Hepatocyte (in vitro differentiated cells): ENCODE measurements around the gene SGMS2. TPM values are rescaled to one million over a fixed set of nuclear protein-coding genes. Genes with fewer than 3 reads are reported as not detected.

Experiments used
- DNase-seq: peaks from one replicate; pipeline ENCODE4 v3.0.0-alpha.2; 2016; ENCODE audit warnings: low spot score
- H2AFZ ChIP-seq: fragments of 200-600 bp; sonication (generic); 2 replicates; pipeline ENCODE4 v1.6.0; 2016; ENCODE audit warnings: antibody characterized with exemption, mild to moderate bottlenecking
- H3K27ac ChIP-seq: fragments of 200-600 bp; sonication (generic); 2 replicates; pipeline ENCODE4 v1.5.1; 2016; ENCODE audit warnings: mild to moderate bottlenecking
- H3K27me3 ChIP-seq: fragments of 200-600 bp; sonication (generic); 2 replicates; pipeline ENCODE4 v1.6.1; 2016
- H3K36me3 ChIP-seq: fragments of 200-600 bp; sonication (generic); replicated peaks from 2 replicates; pipeline ENCODE4 v1.5.1; 2016; ENCODE audit warnings: low read depth; ENCODE audit not compliant: insufficient read depth
- H3K4me1 ChIP-seq: fragments of 200-600 bp; sonication (generic); 2 replicates; pipeline ENCODE4 v1.5.1; 2016; ENCODE audit warnings: mild to moderate bottlenecking, moderate library complexity; ENCODE audit not compliant: insufficient read depth
- H3K4me2 ChIP-seq: fragments of 200-600 bp; sonication (generic); 2 replicates; pipeline ENCODE4 v1.6.0; 2016
- H3K4me3 ChIP-seq: fragments of 200-600 bp; sonication (generic); 2 replicates; pipeline ENCODE4 v1.5.1; 2016; ENCODE audit warnings: mild to moderate bottlenecking
- H3K79me2 ChIP-seq: fragments of 200-600 bp; sonication (generic); 2 replicates; pipeline ENCODE4 v1.6.0; 2017; ENCODE audit warnings: mild to moderate bottlenecking
- H3K9me2 ChIP-seq: fragments of 200-600 bp; sonication (generic); replicated peaks from 2 replicates; pipeline ENCODE4 v1.6.0; 2017; ENCODE audit warnings: mild to moderate bottlenecking; ENCODE audit not compliant: insufficient read depth
- H3K9me3 ChIP-seq: fragments of 200-600 bp; sonication (generic); 2 replicates; pipeline ENCODE4 v1.5.1; 2016; ENCODE audit warnings: low read depth, mild to moderate bottlenecking
- H4K20me1 ChIP-seq: fragments of 200-600 bp; sonication (generic); 2 replicates; pipeline ENCODE4 v1.6.0; 2016; ENCODE audit warnings: mild to moderate bottlenecking; ENCODE audit not compliant: insufficient read depth, poor library complexity, severe bottlenecking
- EZH2 ChIP-seq: fragments of 200-600 bp; sonication (generic); IDR thresholded peaks from 2 replicates; pipeline ENCODE4 v1.6.1; 2016; ENCODE audit warnings: antibody characterized with exemption, mild to moderate bottlenecking, borderline replicate concordance
- EZH2phosphoT487 ChIP-seq: fragments of 200-600 bp; sonication (generic); IDR thresholded peaks from one replicate; pipeline ENCODE4 v1.6.1; 2018; ENCODE audit warnings: antibody characterized with exemption, mild to moderate bottlenecking, low read depth, moderate library complexity; ENCODE audit not compliant: unreplicated experiment, severe bottlenecking
- WGBS: methylation state at CpG from one replicate; pipeline ENCODE4 v1.1.6; 2016; ENCODE audit warnings: low lambda C conversion rate; ENCODE audit errors: missing lambda C conversion rate; 5-methylcytosine and 5-hydroxymethylcytosine counted together
- polyA plus RNA-seq: library from polyadenylated mRNA; unstranded; fragments of >200 nt; fragmentation: Nextera tagmentation; extraction: Ambion mirVana; gene quantifications from 2 replicates; pipeline ENCODE4 v1.2.1, GENCODE V29; 2016
- total RNA-seq: library from RNA; depleted of rRNA; stranded (reverse); fragments of >200 nt; gene quantifications from 2 replicates; pipeline ENCODE4 v1.2.3, GENCODE V29; 2014
- TF ChIP-seq, protein P1 (sequence below): fragments of 200-600 bp; sonication (generic); IDR thresholded peaks from 2 replicates; pipeline ENCODE4 v1.5.1; 2016; ENCODE audit warnings: antibody characterized with exemption, mild to moderate bottlenecking; ENCODE audit not compliant: poor library complexity

SGMS2 gene
- total and polyA plus RNA-seq, 2 experiments from 2014 or later: 33.1 to 75.7 TPM

DNA sequence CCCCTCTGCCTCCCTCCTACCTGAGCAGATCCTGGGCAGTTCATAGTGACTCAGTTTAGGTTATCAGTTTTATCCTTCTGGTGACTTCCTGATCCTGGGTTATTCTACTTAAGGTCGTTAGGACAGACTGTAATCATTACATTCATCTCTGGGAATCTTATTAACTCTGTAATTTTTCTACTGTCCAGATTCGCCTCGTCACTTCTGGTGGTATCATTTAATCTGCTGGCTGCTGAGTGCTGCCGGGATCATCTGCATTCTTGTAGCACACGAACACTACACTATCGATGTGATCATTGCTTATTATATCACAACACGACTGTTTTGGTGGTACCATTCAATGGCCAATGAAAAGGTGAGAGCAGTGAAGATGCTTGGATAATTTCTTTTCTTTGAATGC, 83.6 kb downstream of the SGMS2 start:
- Histone ChIP-seq H4K20me1 (no peaks in the 10 kb centered on the region), H3K9me3 (no peaks in the 10 kb centered on the region), H3K9me2 (no peaks in the 10 kb centered on the region), H3K4me1 (no peaks in the 10 kb centered on the region), H3K4me3 (no peak overlapping the region), H2AFZ (no peak overlapping the region), H3K36me3 (no peaks in the 10 kb centered on the region), H3K27me3 (no peaks in the 10 kb centered on the region), H3K27ac (no peak overlapping the region), H3K79me2 (no peaks in the 10 kb centered on the region), H3K4me2 (no peak overlapping the region)
- WGBS: 93% methylated on average over 7 of the region's 7 CpGs
- no peak for DNase-seq
- TF ChIP-seq EZH2phosphoT487 (no peak), EZH2 (no peak)
- TF ChIP-seq, protein P1, sequence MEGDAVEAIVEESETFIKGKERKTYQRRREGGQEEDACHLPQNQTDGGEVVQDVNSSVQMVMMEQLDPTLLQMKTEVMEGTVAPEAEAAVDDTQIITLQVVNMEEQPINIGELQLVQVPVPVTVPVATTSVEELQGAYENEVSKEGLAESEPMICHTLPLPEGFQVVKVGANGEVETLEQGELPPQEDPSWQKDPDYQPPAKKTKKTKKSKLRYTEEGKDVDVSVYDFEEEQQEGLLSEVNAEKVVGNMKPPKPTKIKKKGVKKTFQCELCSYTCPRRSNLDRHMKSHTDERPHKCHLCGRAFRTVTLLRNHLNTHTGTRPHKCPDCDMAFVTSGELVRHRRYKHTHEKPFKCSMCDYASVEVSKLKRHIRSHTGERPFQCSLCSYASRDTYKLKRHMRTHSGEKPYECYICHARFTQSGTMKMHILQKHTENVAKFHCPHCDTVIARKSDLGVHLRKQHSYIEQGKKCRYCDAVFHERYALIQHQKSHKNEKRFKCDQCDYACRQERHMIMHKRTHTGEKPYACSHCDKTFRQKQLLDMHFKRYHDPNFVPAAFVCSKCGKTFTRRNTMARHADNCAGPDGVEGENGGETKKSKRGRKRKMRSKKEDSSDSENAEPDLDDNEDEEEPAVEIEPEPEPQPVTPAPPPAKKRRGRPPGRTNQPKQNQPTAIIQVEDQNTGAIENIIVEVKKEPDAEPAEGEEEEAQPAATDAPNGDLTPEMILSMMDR: no peak

DNA sequence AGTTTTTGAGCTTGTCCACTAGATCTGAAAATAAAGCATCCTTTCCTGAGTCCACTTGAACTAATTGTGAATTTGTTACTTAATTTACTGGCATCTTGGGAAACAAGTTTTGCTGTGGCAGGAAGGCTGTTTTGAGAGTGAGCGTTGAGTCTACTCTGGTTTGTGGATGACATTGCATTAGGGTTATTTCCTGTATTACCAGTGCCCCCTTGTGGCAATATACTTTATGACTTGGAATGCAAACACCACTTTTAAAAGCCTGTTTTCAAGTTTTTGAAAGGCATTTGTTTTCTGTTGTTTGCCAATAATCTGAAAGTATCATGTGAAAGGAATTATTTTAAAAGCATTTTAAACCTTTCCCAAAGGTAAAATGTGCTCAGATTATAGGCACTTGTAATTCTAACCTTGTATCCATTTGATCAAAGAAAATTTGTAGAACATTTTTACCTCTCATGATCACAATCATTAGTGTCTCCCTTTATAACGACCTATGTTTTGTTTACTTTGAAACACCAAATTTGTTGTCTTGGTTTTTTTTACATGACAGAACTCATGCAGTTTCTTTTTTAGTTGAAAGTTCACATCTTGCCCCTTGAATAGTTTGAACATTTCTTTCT, 88.7 kb downstream of the SGMS2 start:
- H3K4me2 ChIP-seq: no peak overlapping the region
- H3K27ac ChIP-seq: no peak overlapping the region
- no peaks in the 10 kb centered on the region for H3K36me3 ChIP-seq
- peak; percentile 84 for DNase-seq
- no peaks in the 10 kb centered on the region for H4K20me1 ChIP-seq
- H3K9me2 ChIP-seq: no peaks in the 10 kb centered on the region
- H3K4me1 ChIP-seq: no peaks in the 10 kb centered on the region
- H3K79me2 ChIP-seq: no peaks in the 10 kb centered on the region
- no peaks in the 10 kb centered on the region for H3K9me3 ChIP-seq
- H3K4me3 ChIP-seq: no peak overlapping the region
- H2AFZ ChIP-seq: no peak overlapping the region
- H3K27me3 ChIP-seq: no peaks in the 10 kb centered on the region
- WGBS: 30% methylated on average over 2 of the region's 2 CpGs
- TF ChIP-seq, protein P1: peak; percentile 81
- TF ChIP-seq EZH2phosphoT487 (no peak), EZH2 (no peak)

DNA sequence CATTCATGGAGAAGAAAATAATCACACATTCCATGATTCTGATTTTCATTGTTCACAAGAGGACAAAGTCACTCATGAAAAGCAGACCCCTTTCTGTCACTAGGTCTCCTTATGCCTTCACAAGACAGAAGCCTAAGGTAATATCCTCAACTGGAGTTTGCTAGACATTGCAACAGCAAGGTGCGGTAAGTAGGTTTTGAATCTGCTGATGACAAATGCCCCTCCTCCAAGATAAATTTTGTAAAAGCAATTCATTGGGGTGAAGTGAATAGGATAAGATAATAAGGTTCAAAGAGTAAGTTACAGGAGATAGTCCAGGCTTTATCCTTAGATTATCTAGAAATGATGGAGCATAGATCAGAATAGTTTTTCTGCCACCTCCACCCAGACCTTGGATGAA, 90.5 kb downstream of the SGMS2 start:
- H3K9me2 ChIP-seq: no peaks in the 10 kb centered on the region
- no peak overlapping the region for H2AFZ ChIP-seq
- DNase-seq: no peak
- no peaks in the 10 kb centered on the region for H3K79me2 ChIP-seq
- H3K36me3 ChIP-seq: no peaks in the 10 kb centered on the region
- H3K9me3 ChIP-seq: no peaks in the 10 kb centered on the region
- no peaks in the 10 kb centered on the region for H4K20me1 ChIP-seq
- WGBS: 85% methylated on average over 1 of the region's 1 CpG
- no peak overlapping the region for H3K27ac ChIP-seq
- H3K27me3 ChIP-seq: no peaks in the 10 kb centered on the region
- TF ChIP-seq EZH2 (no peak), EZH2phosphoT487 (no peak)
- TF ChIP-seq, protein P1: no peak
- H3K4me2 ChIP-seq: no peak overlapping the region
- no peak overlapping the region for H3K4me3 ChIP-seq
- no peaks in the 10 kb centered on the region for H3K4me1 ChIP-seq
